Parathyroid adenoma (tissue), 2 donors: ENCODE results near the gene PIWIL1.

Experiments used
- H2AFZ ChIP-seq: fragments of 300-600 bp; sonication (generic); one replicate; pipeline ENCODE4 v1.7.0; 2017; ENCODE audit warnings: antibody characterized with exemption, mild to moderate bottlenecking
- H3K27ac ChIP-seq: fragments of 300-600 bp; sonication (generic); one replicate; pipeline ENCODE4 v1.7.0; 2017
- H3K27me3 ChIP-seq: fragments of 300-600 bp; sonication (generic); one replicate; pipeline ENCODE4 v1.7.0; 2017; ENCODE audit warnings: low read length; ENCODE audit not compliant: control insufficient read depth, insufficient read depth
- H3K36me3 ChIP-seq: fragments of 300-600 bp; sonication (generic); one replicate; pipeline ENCODE4 v1.7.0; 2017; ENCODE audit warnings: low read length; ENCODE audit not compliant: control insufficient read depth, insufficient read depth
- H3K4me1 ChIP-seq: fragments of 300-600 bp; sonication (generic); one replicate; pipeline ENCODE4 v1.7.0; 2017; ENCODE audit warnings: control low read depth
- H3K4me2 ChIP-seq: fragments of 300-600 bp; sonication (generic); one replicate; pipeline ENCODE4 v1.7.0; 2017; ENCODE audit warnings: low read length
- H3K4me3 ChIP-seq: fragments of 300-600 bp; sonication (generic); one replicate; pipeline ENCODE4 v1.7.0; 2017; ENCODE audit warnings: low read depth, low read length
- H3K79me2 ChIP-seq: fragments of 300-600 bp; sonication (generic); one replicate; pipeline ENCODE4 v1.7.0; 2017; ENCODE audit warnings: control low read depth
- H3K9ac ChIP-seq: fragments of 300-600 bp; sonication (generic); one replicate; pipeline ENCODE4 v1.7.0; 2017; ENCODE audit warnings: mild to moderate bottlenecking
- H3K9me3 ChIP-seq: fragments of 300-600 bp; sonication (generic); one replicate; pipeline ENCODE4 v1.7.0; 2017; ENCODE audit warnings: low read length; ENCODE audit not compliant: control insufficient read depth
- TF ChIP-seq, protein P1 (sequence below): fragments of 300-600 bp; sonication (generic); IDR thresholded peaks from one replicate; pipeline ENCODE4 v1.7.0; 2017; ENCODE audit warnings: antibody characterized with exemption, mild to moderate bottlenecking
- donor health status: primary hyperparathyroidism.

Gene PIWIL1

DNA sequence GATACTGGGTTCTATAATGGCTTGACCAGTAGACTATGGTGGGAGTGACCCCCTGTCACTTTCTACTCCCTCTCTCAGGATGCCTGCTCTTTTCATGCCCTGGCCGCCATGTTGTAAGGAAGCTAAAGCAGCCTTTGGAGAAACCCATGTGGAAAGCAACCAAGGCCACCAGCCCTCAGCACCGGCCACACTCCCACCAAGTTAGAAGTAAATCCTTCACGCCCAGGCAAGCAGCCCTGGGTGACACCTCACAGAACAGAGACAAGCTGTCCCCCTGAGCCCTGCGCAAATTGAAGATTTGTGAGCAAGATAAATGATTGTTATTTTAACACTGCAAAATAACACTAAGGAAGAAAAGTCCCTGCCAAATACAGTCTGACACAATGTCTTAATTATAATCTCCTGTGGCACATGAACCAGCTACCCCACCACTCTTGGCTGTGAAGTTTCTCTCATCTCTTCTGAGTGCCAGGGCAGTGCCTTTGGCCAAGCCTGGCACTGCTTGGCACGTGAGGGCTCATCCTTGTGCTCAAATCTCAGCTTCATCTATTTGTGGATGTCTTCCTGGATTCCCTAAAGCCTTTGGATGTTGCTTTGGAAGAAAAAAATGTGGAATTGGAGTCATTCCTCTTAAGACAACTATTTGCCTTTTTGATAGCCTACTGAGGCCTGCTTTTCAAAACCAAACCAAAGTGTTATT lies 39.2 kb upstream of the PIWIL1 start:
- H3K4me2 ChIP-seq, result no peak overlapping the region
- no peaks in the 10 kb centered on the region for H3K79me2 ChIP-seq
- H2AFZ ChIP-seq, result no peak overlapping the region
- H3K4me1 ChIP-seq, result no peaks in the 10 kb centered on the region
- no peaks in the 10 kb centered on the region for H3K36me3 ChIP-seq
- H3K27me3 ChIP-seq, result no peaks in the 10 kb centered on the region
- no peak overlapping the region for H3K9ac ChIP-seq
- TF ChIP-seq, protein P1, sequence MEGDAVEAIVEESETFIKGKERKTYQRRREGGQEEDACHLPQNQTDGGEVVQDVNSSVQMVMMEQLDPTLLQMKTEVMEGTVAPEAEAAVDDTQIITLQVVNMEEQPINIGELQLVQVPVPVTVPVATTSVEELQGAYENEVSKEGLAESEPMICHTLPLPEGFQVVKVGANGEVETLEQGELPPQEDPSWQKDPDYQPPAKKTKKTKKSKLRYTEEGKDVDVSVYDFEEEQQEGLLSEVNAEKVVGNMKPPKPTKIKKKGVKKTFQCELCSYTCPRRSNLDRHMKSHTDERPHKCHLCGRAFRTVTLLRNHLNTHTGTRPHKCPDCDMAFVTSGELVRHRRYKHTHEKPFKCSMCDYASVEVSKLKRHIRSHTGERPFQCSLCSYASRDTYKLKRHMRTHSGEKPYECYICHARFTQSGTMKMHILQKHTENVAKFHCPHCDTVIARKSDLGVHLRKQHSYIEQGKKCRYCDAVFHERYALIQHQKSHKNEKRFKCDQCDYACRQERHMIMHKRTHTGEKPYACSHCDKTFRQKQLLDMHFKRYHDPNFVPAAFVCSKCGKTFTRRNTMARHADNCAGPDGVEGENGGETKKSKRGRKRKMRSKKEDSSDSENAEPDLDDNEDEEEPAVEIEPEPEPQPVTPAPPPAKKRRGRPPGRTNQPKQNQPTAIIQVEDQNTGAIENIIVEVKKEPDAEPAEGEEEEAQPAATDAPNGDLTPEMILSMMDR, result no peak
- H3K9me3 ChIP-seq, result no peaks in the 10 kb centered on the region
- no peak overlapping the region for H3K27ac ChIP-seq
- H3K4me3 ChIP-seq, result no peak overlapping the region

DNA sequence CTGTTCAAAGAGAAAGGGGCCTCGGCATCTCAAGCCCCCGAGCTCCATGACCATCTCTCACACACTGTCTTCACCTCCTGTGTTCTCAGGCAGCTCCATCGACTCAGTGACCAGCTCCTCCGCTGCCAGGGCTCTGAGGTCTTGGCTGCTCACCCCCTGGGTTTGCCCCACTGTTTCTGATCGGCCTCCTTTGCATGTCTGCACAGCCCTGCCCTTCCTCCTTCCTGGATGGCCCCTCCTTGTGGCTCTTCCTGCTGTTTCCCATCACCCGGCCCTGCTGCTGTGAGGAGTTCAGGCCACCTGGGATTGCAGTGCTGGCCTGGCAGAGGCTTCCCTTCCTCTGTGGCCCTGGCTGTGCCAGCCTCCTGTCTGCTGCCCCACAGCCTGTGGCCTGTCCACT lies 38.1 kb upstream of the PIWIL1 start:
- TF ChIP-seq, protein P1, result no peak
- H2AFZ ChIP-seq, result no peak overlapping the region

DNA sequence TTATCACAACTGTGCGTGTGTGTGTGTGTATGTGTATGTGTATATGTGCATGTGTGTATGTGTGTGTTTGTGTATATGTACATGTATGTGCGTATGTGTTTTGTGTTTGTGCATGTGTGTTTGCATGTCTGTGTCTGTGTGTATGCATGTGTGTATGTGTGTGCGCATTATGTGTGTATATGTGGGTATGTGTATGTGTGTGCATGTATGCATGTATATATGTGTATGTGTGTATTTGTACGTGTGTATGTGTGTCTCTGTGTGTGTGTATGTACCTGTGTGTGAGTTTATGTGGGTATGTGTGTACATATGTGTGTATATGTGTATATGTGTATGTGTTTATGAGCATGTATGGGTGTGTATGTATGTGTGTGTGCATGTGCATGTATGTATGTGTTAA lies 37.6 kb upstream of the PIWIL1 start:
- Histone ChIP-seq H2AFZ (no peak overlapping the region), H3K9ac (no peak overlapping the region), H3K79me2 (no peaks in the 10 kb centered on the region), H3K4me1 (no peaks in the 10 kb centered on the region), H3K36me3 (no peaks in the 10 kb centered on the region), H3K27me3 (no peaks in the 10 kb centered on the region), H3K27ac (no peak overlapping the region), H3K4me2 (no peak overlapping the region), H3K4me3 (no peak overlapping the region), H3K9me3 (no peaks in the 10 kb centered on the region)
- TF ChIP-seq, protein P1, result no peak

More for the DNA sequence above, 38.1 kb upstream of the PIWIL1 start:
- Histone ChIP-seq H3K27me3 (no peaks in the 10 kb centered on the region), H3K36me3 (no peaks in the 10 kb centered on the region), H3K9me3 (no peaks in the 10 kb centered on the region), H3K9ac (no peak overlapping the region), H3K79me2 (no peaks in the 10 kb centered on the region), H3K27ac (no peak overlapping the region), H3K4me1 (no peaks in the 10 kb centered on the region), H3K4me2 (no peak overlapping the region), H3K4me3 (no peak overlapping the region)

DNA sequence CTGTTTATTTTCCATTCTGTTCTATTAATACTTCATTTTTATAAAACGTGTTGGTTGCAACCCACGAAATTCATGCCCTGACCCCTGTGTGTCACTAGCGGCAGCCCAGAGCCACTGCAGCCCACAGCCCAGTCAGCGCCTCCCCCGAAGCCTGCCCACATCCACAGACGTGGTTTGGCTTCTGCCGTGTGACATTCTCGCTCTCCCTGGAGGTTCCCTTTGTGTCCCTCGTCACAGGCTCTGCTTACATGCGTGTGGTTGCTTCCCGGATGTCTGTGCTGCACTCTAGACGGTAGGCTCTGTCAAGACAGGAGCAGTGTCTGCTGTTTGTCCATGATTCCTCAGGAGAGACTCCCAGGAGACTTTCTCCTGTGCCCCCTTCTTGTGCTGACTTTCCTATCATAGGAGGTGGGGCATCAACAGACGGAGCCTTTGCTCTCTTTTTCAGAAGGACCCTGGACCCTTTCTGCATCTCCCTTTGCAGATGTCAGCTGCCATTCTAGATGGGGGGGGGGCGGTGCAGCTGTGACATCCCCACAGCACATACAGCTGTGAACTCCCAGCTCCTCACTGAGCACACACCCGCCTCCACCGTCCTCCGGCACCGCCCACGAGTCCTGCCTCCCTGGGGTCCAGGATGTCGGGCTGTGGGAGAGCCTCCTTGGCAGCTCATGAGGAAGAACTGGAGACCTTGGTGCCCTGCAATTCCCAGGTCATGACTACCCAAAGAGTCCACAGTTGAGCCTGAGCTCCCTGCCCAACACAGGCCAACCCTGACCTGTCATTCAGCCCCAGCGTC lies 36.8 kb upstream of the PIWIL1 start:
- H3K4me3 ChIP-seq, result no peak overlapping the region
- no peak overlapping the region for H3K9ac ChIP-seq

More for the DNA sequence above, 36.8 kb upstream of the PIWIL1 start:
- H3K27me3 ChIP-seq, result no peaks in the 10 kb centered on the region
- H3K9me3 ChIP-seq, result no peaks in the 10 kb centered on the region
- no peaks in the 10 kb centered on the region for H3K36me3 ChIP-seq
- H3K4me1 ChIP-seq, result no peaks in the 10 kb centered on the region
- no peak overlapping the region for H3K4me2 ChIP-seq
- H3K79me2 ChIP-seq, result no peaks in the 10 kb centered on the region
- TF ChIP-seq, protein P1, result no peak
- H3K27ac ChIP-seq, result no peak overlapping the region
- no peak overlapping the region for H2AFZ ChIP-seq
